HG03175 (cell line): ENCODE measurements around the gene ALK.

Experiments used
- ATAC-seq: cut with Tn5 transposase; IDR thresholded peaks from one replicate; pipeline ENCODE4 v1.9.1; 2021; ENCODE audit warnings: mild to moderate bottlenecking, moderate library complexity; ENCODE audit not compliant: unreplicated experiment

The ALK gene

DNA sequence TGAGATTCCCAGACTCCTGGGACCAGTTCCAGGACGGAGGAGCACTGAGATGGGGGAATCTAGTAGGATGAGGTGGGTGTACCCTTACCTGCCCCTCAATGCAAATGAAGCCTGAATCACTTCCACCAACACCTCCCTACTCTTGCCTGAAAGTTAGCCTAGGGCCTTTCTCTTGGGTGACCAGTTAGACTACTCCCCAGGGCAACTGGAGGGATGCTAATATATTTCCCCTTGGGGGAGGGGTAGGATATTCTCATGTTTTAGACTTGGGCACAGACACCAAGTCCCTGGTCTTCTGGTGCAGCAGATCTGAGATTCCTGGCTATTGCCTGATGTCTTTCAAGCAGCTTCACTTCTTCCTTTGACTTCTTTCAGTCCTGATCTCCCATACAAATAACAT is 334.5 kb downstream of the ALK start:
- no peak for ATAC-seq

DNA sequence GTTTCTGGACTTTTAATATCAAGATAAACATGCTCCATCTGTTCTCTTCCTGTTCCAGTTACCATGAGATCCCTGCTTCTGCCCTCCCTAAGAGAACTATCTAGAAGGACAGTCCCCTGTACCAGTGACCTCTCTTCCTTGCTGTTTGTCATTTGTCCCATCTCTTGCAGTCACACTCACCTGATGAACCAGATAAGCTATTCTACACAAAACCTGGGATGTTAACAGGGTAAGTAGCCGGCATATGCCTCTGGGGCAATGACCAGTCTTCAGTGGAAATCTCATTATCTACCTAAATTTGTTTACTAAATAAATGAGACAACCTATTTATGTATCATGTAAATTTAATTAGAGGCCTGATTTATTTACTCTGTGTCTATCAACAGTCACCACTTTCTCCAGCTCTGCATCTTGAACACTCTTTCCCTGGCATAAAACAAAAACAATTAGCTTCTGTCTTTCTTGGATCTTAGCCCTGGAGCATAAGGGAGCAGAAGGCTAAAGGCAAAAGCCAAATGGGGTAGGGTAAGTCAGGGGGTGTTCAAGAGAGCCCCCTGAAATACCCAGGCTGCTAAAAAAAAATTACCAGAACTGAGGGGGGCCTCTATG is 337.7 kb downstream of the ALK start:
- ATAC-seq, result no peak

DNA sequence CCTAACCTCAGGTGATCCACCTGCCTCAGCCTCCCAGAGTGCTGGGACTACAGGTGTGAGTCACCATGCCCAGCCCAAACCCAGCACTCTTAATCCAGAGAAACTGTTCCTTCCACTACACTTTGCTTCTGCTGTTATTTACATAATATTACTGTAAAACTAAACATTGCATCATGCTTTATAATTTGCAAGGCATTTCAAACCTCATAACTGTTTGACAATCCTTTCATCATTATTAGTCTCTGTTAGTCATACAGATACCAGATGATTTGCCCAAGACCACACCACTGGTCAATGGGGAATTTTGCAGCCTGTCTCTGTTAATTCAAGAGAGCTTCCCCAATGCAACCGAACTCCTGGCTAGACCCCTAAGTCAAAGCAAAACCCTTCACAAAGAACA is 338.3 kb downstream of the ALK start:
- peak; percentile 43 for ATAC-seq

DNA sequence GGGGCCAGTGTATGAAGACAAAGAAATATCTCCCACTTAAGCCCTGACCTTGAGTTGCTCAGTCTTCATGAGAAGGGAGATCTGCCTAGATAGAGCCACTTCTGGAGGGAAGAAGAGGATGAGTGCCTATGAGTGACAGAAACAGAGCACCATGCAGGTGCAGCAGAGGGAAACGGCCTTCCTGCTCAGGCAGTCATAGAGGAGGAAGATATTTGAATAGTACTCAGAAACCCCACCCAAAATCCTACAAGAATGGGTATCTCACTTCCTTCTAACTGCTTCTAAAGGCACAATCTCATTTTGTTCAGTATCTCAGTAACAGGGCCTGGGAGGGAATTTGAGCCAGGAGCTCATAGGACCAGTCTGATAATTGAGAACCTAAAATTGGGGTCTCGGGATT is 339.3 kb downstream of the ALK start:
- no peak for ATAC-seq

DNA sequence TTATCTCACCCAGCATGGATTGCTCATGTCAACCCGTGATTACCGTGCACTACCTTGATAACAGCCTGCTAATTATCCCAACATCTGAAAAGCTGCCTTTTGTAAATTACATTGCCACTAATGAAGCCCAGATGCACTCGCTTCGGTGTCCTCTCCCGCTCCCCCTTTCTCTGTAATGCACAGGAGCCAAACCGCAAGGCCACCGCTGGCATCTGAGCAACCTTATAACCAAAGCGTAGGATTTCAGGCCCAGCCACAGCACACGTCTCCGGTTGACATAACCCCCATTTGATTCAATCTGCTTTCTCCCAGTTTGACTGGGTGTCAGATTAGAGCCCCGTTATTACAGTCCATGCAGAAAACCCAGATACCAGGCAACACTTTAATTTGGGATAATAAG is 341.2 kb downstream of the ALK start:
- no peak for ATAC-seq

DNA sequence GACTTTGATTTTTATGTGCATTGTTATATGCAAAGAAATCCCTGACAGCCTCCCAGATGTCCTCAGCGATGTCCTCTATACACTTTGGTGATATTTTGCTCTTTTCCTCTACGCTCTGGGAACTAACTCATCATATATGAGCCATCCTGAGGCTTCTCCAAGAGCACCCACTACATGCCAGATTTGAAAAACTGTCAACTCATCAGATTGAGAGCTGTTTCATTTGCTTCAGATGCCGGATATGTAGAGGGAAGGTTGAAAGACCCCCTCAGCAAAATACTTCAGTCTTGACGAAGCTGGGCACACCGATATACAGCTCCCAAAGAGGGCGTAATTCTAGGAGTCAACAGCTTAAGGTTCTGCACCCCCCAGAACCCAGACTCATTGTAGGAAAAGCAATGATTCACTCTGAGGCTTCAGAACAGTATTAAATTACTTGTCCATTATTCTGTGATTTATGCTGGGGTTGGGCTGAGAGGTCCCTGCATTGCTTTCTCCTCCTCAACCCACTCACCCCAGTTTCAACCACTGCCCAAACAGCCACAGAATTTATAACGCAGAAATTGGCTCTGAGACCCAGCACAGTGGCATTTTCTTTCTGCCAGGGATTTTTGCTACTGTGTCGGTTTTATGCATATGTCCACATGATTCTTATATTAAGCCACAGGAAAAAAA is 341.8 kb downstream of the ALK start:
- ATAC-seq, result no peak

DNA sequence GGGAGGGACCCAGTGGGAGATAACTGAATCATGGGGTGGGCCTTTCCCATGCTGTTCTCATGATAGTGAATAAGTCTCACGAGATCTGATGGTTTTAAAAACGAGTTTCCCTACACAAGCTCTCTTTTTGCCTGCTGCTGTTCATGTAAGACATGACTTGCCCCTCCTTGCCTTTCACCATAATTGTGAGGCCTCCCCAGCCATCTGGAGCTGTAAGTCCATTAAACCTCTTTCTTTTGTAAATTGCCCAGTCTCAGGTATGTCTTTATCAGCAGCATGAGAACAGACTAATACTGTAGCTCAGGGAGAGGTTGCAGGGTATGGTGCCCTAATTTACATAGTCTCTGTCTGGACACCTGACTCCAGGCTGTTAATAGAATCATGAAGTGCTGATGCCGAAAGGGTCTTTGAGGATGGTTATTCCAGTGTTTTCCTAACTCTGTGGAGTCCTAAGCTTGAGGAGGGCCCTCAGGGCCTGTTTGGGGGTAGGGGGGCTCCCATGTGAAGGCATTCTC is 343.2 kb downstream of the ALK start:
- no peak for ATAC-seq

DNA sequence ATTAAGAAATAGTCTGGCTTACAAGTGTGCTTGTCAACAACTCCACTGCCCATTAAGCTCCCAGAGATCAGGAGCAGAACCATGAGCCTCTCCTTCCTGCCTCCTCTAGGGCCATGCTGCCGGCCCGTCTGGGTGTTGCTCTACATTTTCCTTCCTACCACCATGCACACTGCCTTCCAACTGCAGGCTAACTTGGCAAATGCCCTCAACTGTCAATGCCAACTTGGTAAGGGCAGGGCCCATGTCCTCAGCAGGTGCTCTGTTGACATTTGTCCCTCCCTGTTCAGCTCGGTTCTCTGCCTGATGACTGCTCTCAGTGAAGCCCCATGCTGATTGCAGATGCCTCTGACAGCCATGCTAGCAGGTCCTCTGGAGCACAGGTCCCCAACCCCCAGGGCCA is 345.2 kb downstream of the ALK start:
- no peak for ATAC-seq

DNA sequence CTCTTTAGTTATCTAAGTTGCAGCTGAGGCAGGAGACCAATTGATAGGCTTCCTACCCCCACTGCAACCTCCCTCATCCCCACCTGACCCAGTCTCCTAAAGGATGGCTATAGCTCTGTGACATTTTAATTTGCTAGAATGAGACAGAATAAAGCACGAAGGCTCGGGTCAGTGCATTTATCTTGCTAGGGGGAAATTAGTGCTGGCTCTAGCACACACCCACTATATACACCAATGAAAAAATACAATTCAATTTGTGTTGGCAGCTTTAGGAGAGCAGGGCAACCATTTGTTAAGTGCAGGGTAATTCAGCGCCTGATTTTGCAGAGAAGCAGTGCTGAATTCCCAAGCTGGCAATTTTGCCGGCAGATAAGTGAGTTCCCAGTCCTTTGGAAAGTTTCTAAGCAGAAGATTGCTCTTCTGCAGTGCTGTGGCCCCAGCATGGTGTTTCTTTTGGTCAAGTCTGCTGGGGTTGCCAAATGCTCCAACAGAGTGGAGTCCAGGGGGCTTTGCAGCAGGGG is 346.0 kb downstream of the ALK start:
- ATAC-seq, result no peak

DNA sequence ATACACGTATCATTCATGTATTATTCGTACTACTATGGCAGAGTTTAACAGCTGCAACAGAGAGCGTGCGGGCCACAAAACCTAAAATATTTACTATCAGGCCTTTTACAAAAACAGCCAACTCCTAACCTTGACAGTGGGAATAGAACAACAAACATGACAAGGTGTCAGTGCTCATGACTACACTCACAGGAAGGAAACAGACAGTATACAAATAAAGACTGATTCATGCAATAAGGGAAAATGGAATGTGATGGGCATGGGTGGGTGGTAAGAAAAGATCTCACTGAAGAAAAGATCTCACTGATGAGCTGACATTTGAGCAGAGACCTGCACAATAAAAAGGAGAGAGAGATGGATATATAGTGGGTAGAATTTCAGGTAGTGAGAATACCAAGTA is 347.8 kb downstream of the ALK start:
- no peak for ATAC-seq

DNA sequence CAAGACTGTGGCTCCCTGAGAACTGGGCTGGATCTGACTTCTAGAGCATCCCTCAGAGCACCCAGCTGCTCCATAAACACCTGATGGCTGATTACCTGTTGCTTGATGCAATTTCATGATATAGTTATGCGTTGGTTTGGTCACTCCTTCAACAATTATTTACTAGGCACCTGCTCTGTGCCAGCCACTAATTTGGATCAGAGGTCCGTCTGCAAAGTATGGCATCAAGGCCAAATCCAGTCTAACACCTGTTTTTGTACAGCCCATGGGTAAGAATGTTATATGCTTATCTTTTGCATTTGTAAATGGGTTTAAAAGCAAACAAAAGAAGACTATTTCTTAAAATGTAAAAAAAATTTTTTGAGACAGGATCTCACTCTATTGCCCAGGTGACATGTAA is 348.2 kb downstream of the ALK start:
- no peak for ATAC-seq

DNA sequence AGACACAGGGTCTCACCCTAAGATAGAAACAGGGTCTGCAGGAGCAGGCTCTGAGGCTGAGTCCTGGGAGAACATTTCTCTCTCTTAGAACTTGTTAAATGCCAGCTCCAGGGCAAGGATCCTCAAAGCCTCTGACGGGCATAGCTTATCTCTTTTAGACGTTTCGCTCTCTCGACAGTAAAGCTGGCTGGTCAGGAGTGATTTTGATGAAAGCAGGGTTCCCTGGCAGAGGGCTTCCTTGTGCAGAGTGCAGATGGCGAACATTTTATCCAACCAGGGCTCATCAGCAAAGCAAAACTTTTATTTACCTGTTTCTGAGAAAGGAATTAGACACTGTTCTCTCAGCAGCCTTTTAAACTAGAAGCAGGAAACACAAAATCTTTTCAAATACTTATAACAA is 350.8 kb downstream of the ALK start:
- ATAC-seq, result no peak

DNA sequence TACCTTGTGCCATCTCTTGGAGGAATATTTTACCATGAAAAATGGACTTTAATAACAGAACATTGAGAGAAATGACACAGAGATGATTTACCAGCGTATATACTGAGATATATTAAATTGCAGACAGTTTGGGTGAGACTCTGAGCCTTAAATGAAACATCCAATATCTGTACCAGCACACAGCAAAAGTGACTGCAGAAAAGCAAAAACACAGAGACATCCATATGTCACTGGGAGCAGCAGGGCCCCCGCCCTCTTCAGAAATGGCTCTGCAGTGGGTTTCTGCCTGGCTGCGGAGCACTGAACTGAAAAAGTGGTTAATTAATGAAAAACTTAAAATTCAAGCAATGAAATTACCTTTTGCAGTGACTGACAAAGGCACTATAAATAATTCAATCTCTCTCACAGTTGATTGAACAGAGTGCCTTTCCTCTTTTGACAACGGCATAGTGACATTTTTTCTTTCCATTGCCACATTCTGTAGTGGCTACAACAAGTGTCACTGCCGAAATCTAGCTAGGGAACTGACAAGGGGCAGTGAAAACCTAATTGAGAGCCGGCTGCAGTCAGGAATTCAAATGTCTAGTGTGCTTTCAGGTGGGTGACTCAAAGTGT is 353.4 kb downstream of the ALK start:
- ATAC-seq, result no peak

DNA sequence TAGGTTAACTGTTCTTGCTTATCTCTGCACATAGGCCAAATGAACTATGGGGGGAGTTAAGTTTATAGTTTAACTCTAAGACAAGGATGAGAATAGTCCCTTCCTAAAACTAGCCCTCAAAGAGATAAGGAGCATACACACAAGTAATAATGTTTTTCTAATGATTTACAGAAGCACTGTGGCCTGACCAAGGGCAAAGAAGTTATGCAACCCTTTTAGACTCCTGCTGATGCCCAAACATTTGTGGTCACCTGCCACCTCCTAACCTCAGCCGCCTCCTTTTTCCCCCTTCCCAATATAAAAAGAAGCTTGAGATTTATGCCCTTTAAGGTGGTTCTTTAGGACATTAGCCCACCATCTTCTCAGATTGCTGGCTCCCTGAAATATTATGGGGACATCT is 357.7 kb downstream of the ALK start:
- ATAC-seq, result no peak

DNA sequence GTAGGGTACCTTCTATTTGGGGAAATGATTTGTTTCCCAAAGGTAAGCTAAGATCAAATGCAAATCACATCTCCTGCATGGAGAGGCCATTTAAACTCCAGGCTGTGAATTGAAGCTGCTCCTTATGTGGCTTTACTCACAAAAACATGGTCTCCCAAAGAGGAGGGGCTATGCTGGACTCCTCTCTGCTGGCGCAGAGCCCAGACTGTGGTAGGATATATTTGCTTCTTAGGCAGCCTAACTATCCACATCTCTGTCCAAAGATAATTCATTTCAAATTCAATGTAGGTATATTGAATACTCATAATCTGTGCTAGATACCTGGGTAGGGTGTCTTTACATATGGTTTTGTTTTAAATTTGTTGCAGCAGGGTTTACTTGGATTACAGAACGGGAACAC is 358.5 kb downstream of the ALK start:
- ATAC-seq, result no peak

DNA sequence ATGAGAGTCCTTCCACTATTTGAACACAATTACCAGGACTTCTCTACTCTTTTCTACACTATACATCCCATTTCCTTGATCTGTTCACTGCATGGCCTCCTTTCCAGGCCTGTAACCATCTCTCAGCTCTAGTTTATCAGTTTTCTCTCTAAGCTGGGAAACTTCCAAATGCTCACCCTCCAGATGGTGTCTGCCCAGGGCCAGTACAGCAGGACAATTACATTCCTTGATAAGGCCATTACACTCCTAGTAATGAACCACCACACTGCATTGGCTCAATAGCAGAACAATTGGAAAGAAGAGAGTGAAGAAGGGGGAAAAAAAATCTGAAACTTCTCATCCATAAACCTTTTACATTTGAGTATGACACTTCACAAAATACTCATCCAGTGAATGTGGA is 359.1 kb downstream of the ALK start:
- no peak for ATAC-seq

DNA sequence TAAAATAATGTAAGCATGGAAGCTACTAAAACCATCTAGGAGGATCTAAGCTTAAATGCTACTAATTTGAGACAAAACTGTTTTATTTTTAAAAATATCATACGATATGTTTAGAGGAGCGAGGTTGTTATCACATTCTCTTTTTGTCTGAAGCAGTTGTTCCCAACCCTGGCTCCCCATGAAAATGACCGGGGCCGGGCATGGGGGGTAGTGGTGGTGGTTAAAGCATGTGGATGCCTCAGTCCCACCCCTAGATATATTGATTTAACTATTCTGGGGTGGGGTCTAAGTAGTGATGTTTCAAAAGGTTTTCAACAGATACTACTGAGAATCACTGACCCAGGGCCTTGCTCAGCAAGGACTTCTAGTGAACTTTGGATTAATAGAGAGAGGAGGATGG is 359.8 kb downstream of the ALK start:
- ATAC-seq, result no peak

DNA sequence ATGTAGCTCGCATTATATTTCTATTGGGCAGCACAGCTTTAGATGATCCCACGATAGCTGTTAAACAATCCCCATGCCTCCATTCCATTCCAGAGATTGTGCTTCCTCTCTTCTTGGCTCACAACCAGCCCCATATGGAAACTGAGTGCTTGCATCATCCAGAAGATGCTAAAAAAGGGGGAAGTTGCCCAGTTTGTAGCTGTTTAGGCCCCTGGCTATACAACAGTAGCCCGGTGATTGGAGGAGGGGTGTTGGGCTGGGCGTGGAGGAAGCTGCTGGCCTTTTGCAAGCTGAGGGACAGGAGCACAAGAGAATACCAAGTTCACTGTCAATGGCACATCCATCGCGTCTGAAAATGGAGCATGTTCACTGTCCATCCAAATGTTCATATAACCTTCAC is 360.2 kb downstream of the ALK start:
- no peak for ATAC-seq

DNA sequence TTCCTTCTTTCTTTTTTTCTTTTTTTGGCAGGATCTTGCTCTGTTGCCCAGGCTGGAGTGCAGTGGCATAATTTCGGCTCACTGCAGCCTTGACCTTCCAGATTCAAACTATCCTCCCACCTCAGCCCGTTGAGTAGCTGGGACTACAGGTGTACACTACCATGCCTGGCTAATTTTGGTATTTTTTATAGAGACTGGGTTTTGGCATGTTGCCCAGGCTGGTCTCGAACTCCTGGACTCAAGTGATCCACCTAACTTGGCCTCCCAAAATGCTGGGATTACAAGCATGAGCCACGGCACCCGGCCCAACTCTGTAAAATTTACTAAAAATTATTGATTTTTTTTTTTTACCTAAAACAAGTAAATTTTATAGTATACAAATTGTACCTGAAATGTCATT is 360.8 kb downstream of the ALK start:
- ATAC-seq, result no peak

DNA sequence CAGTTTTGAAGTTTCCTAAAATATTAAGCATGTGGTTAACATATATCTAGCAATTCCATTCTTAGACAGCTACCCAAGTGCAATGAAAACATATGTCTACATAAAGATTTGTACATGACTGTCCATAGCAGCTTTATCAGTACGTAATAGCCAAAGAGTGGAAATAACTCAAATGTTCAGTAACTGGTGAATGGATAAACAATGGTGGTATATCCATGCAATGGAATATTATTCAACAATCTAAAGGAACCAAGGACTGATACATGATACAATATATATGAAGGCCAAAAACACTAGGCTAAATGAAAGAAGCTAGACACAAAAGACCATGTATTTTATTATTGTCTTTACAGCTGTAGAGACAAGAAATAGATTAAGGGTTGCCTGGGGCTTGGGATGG is 361.4 kb downstream of the ALK start:
- ATAC-seq, result no peak

DNA sequence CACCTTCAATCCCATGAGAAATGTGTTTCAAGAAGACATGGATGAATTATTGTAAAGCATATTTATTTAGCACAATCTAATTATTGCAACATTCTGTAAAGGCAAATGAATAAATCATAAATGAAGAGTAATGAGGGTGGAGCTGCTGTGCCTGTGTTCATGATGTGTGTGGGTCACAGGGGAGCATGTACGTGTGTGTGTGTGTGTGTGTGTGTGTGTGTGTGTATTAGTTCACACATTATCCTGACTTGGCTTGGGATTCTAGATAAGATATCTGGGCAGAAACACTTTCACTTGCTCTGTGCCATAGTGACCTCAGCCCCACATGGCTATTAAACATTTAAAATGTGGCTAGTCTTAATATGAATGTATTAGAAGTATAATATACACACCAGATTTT is 361.8 kb downstream of the ALK start:
- ATAC-seq, result no peak

DNA sequence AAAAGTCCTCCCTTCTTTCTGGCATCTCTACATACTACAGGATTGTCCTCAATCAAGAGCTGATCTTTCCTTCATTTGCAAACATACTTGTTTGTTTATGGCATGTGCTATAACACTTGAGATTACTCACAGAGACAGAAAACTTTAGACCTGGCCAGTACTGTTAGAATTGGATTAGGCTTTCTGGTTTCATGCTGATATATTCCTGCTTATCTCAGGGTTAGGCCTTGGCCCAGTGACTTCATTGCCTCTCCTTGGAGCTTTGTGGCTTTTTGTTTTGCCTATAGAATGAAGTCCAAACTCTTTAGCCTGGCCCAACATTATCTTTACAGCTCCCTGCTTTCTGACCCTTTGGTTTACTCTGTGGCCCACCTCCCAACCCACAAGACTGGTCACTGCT is 363.3 kb downstream of the ALK start:
- no peak for ATAC-seq
